K562 (cell line): ENCODE measurements around the gene LRMDA. TPM values are rescaled to one million over a fixed set of nuclear protein-coding genes. Genes with fewer than 3 reads are reported as not detected.

Source experiments
- ATAC-seq: fragments of 200-7000 bp; cut with Tn5 transposase; 3 replicates; pipeline ENCODE4 v1.9.1; 2020; ENCODE audit warnings: moderate library complexity
- BruUV-seq: library from RNA; stranded (reverse); fragments of 400-500 nt; replicated peaks from 2 replicates; lab custom pipeline; 2021; lab: Mats Ljungman, UMichigan
- CTCF ChIA-PET: fragments of 300-600 bp; formaldehyde crosslinking; extraction: SDS; loops from one replicate; lab custom pipeline; 2021; ENCODE audit warnings: low intra/inter-chr PET ratio; lab: Yijun Ruan, JAX
- POLR2A ChIA-PET: fragments of 300-600, 350-650 bp; sonication (Branson Sonifier 250); formaldehyde crosslinking; extraction: SDS; loops from one replicate; lab custom pipeline; 2021; ENCODE audit warnings: antibody characterized with exemption, inconsistent platforms; lab: Yijun Ruan, JAX
- DNase-seq, 4 experiments: peaks; one replicate each; pipeline versions ENCODE4 v3.0.0 to v3.0.0-alpha.2; 2011 to 2018; ENCODE audit warnings: low spot score in 3 of 4, mixed read lengths in 3 of 4; ENCODE audit errors: extremely low read depth in 1 of 4
- FAIRE-seq: peaks from 2 replicates; lab custom pipeline; 2011; peaks lifted over from hg19 to GRCh38; lab: Jason Lieb, UNC
- H2AFZ ChIP-seq: 2 replicates; pipeline ENCODE4 v1.6.0; 2011; ENCODE audit warnings: low read depth, low read length, control low read depth, inconsistent platforms
- H3K27ac ChIP-seq: fragments of 200-600 bp; 3 replicates; pipeline ENCODE4 v1.8.0; 2011; ENCODE audit warnings: low read depth, mild to moderate bottlenecking, control low read depth, inconsistent platforms, low read length, moderate library complexity, mixed read lengths; ENCODE audit errors: extremely low read depth
- H3K27me3 ChIP-seq, 2 experiments: fragments of 300-600 bp in 1 of 2; 2 replicates in 1 of 2; 3 replicates in 1 of 2; pipeline versions ENCODE4 v1.6.0 to v1.8.0; 2011; ENCODE audit warnings: inconsistent platforms in 2 of 2, low read length in 2 of 2, mild to moderate bottlenecking in 1 of 2, mixed read lengths in 1 of 2, moderate library complexity in 1 of 2; ENCODE audit not compliant: control insufficient read depth in 2 of 2, insufficient read depth in 2 of 2
- H3K36me3 ChIP-seq: fragments of 300-600 bp; 3 replicates; pipeline ENCODE4 v1.8.0; 2011; ENCODE audit warnings: mild to moderate bottlenecking, low read length, inconsistent platforms; ENCODE audit not compliant: control insufficient read depth, insufficient read depth
- H3K4me1 ChIP-seq, 2 experiments: fragments of 200-600 bp in 1 of 2; replicated peaks in 1 of 2; 2 replicates in 1 of 2; 3 replicates in 1 of 2; pipeline versions ENCODE4 v1.5.1 to v1.8.0; 2011; ENCODE audit warnings: inconsistent platforms in 2 of 2, low read length in 2 of 2, mild to moderate bottlenecking in 1 of 2, mixed read lengths in 1 of 2, moderate library complexity in 1 of 2; ENCODE audit not compliant: control insufficient read depth in 2 of 2, insufficient read depth in 2 of 2
- H3K4me2 ChIP-seq: 2 replicates; pipeline ENCODE4 v1.6.1; 2011; ENCODE audit warnings: low read length, control low read depth, inconsistent platforms, mixed read lengths; ENCODE audit not compliant: insufficient read depth
- H3K4me3 ChIP-seq: fragments of 200-600 bp; sonication (generic), shearing (Covaris generic); 2 replicates; pipeline ENCODE4 v1.5.1; 2016; ENCODE audit warnings: control low read depth, inconsistent platforms
- H3K79me2 ChIP-seq: fragments of 200-600 bp; 3 replicates; pipeline ENCODE4 v1.8.0; 2011; ENCODE audit warnings: low read length, inconsistent platforms; ENCODE audit not compliant: control insufficient read depth, insufficient read depth
- H3K9ac ChIP-seq, 2 experiments: 2 replicates each; pipeline versions ENCODE4 v1.6.0 to v1.6.1; 2011; ENCODE audit warnings: low read depth in 2 of 2, low read length in 2 of 2, control low read depth in 1 of 2, inconsistent platforms in 1 of 2, mild to moderate bottlenecking in 1 of 2, mixed read lengths in 1 of 2; ENCODE audit not compliant: insufficient read depth in 1 of 2
- H3K9me1 ChIP-seq: one replicate; pipeline ENCODE4 v1.6.0; 2011; ENCODE audit warnings: inconsistent platforms, mild to moderate bottlenecking, low read length, moderate library complexity; ENCODE audit not compliant: control insufficient read depth, insufficient read depth
- H3K9me3 ChIP-seq: replicated peaks from 2 replicates; pipeline ENCODE4 v1.5.1; 2011; ENCODE audit warnings: low read depth, low read length, inconsistent platforms; ENCODE audit not compliant: control insufficient read depth, insufficient read depth
- H4K20me1 ChIP-seq: replicated peaks from 2 replicates; pipeline ENCODE4 v1.6.1; 2011; ENCODE audit warnings: low read length, inconsistent platforms, mixed read lengths; ENCODE audit not compliant: control insufficient read depth, insufficient read depth
- CBX3 ChIP-seq, 2 experiments: IDR thresholded peaks; 1 replicate in 1 of 2; 2 replicates in 1 of 2; pipeline ENCODE4 v1.6.1; 2012; ENCODE audit warnings: inconsistent platforms in 2 of 2, low read length in 2 of 2, borderline replicate concordance in 1 of 2, control low read depth in 1 of 2
- CEBPG ChIP-seq, 3 experiments: fragments of 200-800 bp in 1 of 3; sonication (Bioruptor generic) in 1 of 3; sonication (generic) in 1 of 3; formaldehyde crosslinking in 1 of 3; IDR thresholded peaks in 2 of 3; conservative IDR thresholded peaks in 1 of 3; 2 replicates each; pipeline versions ENCODE4 v1.6.1 to v1.8.0; 2016 to 2022; ENCODE audit warnings: missing compliant biosample characterization in 2 of 3, missing genetic modification characterization in 2 of 3, mild to moderate bottlenecking in 1 of 3, missing genetic modification reagents in 1 of 3
- whole genome bisulfite sequencing: fragments of 100-300 bp; shearing (Covaris generic); methylation state at CpG from one replicate; pipeline ENCODE4 v1.1.6; 2016; ENCODE audit warnings: low coverage, mixed read lengths; ENCODE audit not compliant: insufficient coverage; ENCODE audit errors: missing lambda C conversion rate; 5-methylcytosine and 5-hydroxymethylcytosine counted together
- in situ Hi-C: fragments of 300-500 bp; cut with MboI; formaldehyde crosslinking; loops from 4 replicates; pipeline ENCODE4 v1.15.0; 2018; ENCODE audit warnings: inconsistent platforms, mixed read lengths
- intact Hi-C: fragments of 100-400 bp; cut with micrococcal nuclease; formaldehyde crosslinking; loops from 2 replicates; pipeline ENCODE4 v1.14.2; 2022
- polyA plus RNA-seq, 8 experiments: library from polyadenylated mRNA; depleted of rRNA in 4 of 8; stranded (reverse) in 5 of 8; unstranded in 3 of 8; fragments of >200 nt; fragmentation: Nextera tagmentation in 2 of 8; fragmentation: Illumina TruSeq in 1 of 8; extraction: Ambion mirVana in 2 of 8; extraction: Trizol in 1 of 8; gene quantifications; 2 replicates each; pipeline versions ENCODE4 v1.2.1 to v1.2.3, GENCODE V29; 2011 to 2014; ENCODE audit warnings: inconsistent platforms in 1 of 8, missing spikeins in 1 of 8
- total RNA-seq, 7 experiments: library from RNA; depleted of rRNA in 6 of 7; stranded (reverse); fragments of >200 nt in 6 of 7; fragmentation: Illumina TruSeq in 2 of 7; extraction: Trizol in 2 of 7; gene quantifications; 2 replicates each; pipeline versions ENCODE4 v1.2.1 to v1.2.3, GENCODE V29; 2011 to 2021; ENCODE audit warnings: low replicate concordance in 1 of 7
- TF ChIP-seq, protein P1 (sequence below): fragments of 450-650 bp; conservative IDR thresholded peaks from 2 replicates; pipeline ENCODE4 v1.6.1; 2016; ENCODE audit warnings: missing genetic modification characterization, low read depth, mild to moderate bottlenecking, missing compliant biosample characterization, moderate library complexity

The LRMDA gene
- total and polyA plus RNA-seq, 9 of the 15 experiments (the other 6 are each of a cell fraction or from before 2014, with no cell fraction given), result 0.25 TPM; not detected in 8

DNA sequence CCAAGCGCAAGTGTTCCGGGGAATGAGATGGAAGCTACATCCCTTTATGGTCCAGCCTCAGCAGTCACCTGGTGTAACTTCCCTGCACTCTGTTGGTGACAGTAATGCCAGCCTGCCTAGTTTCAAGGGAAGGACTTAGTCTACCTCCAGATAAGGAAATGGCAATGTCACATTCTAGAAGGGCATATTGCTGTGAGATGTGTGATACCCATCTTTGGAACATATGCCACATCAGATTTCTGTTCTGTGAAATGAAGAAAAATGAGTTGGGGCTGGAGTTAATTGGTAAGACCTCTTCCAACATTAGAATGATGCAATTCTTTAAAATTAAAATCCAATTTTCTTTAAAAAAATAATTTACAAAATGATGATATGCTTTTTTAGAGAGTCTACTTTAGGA lies 212.0 kb downstream of the LRMDA start:
- Histone ChIP-seq H4K20me1 (no peaks in the 10 kb centered on the region), H3K4me2 (no peak overlapping the region), H2AFZ (no peak overlapping the region), H3K9me1 (no peaks in the 10 kb centered on the region), H3K79me2 (no peaks in the 10 kb centered on the region), H3K4me1 (no peaks in the 10 kb centered on the region), H3K36me3 (no peaks in the 10 kb centered on the region), H3K27me3 (peaks cover 6% of the 10 kb centered on the region in 2 experiments; a peak in 3 of 5 replicates), H3K9ac (no peak overlapping the region), H3K9me3 (no peaks in the 10 kb centered on the region), H3K4me3 (no peak overlapping the region), H3K27ac (no peak overlapping the region)
- ChIA-PET CTCF (no interaction called here), POLR2A (no interaction called here)
- intact Hi-C loops, result no loop called here
- ATAC-seq (no peak), DNase-seq (no peak), FAIRE-seq (no peak)
- 6% methylated on average over 2 of the region's 2 CpGs for WGBS
- BruUV-seq, result no TSS peak
- in situ Hi-C loops, result no loop called here
- TF ChIP-seq, protein P1, sequence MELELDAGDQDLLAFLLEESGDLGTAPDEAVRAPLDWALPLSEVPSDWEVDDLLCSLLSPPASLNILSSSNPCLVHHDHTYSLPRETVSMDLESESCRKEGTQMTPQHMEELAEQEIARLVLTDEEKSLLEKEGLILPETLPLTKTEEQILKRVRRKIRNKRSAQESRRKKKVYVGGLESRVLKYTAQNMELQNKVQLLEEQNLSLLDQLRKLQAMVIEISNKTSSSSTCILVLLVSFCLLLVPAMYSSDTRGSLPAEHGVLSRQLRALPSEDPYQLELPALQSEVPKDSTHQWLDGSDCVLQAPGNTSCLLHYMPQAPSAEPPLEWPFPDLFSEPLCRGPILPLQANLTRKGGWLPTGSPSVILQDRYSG, result no peak
- TF ChIP-seq CBX3 (IDR thresholded peaks at IDR 0.05; ENCODE audit: borderline replicate concordance in 1 of 2, low read length in 2 of 2) (no peak), CEBPG (CRISPR knock-in tag; IDR thresholded peaks at IDR 0.05) (no peak), CEBPG (tag; conservative IDR thresholded peaks at IDR 0.05 in 1 of 2, IDR thresholded peaks at IDR 0.05 in 1 of 2) (peak in 1 of 2 experiments; percentile 32; a peak in 1 of 4 replicates)
